Measurements from ENCODE around the gene ARMC9. TPM values are rescaled to one million over a fixed set of nuclear protein-coding genes. Genes with fewer than 3 reads are reported as not detected.

Gene ARMC9
- total and polyA plus RNA-seq, 2 of the 13 experiments (the other 11 are each of a cell fraction or from before 2014, with no cell fraction given) = 9.1 to 12.8 TPM

DNA sequence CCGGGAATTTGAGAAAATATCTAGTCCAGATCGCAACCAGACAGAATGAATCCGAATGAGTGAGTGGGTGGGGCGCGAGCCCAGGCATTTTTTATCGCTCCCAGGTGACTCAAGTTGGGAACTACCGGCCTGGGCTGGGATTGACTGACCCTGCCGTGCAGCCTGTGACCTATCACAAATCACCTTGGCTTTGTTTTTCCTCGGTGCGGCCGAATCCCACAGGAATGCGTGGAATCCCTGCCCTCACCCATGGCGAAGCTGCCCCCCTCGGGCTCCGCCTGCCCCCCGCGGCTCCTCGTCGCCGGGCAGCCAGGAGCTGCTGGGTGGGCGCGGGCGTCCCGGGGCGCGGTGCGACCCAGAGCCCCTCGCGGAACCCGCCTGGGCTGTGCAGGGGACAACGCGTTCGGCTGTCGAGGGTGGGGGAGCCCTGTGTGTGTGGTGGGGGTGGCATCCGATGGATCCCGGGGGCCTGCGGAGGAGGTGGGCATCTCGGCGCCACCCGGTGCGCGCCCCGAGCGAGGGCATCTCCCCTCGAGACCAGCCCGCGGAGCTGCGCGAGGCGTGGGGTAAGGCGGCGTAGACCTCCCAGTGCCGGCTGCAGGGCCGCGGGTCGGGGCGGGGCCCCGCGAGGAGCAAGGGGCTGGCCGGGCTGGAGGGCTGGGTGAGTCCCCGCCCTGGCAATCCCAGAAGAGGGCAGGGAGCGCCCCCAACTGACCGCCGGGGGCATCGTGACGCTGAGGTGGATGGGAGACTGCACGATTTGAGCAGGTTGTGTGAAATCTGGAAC, 213.6 kb downstream of the ARMC9 start (continued):
- TF ChIP-seq, protein P1, sequence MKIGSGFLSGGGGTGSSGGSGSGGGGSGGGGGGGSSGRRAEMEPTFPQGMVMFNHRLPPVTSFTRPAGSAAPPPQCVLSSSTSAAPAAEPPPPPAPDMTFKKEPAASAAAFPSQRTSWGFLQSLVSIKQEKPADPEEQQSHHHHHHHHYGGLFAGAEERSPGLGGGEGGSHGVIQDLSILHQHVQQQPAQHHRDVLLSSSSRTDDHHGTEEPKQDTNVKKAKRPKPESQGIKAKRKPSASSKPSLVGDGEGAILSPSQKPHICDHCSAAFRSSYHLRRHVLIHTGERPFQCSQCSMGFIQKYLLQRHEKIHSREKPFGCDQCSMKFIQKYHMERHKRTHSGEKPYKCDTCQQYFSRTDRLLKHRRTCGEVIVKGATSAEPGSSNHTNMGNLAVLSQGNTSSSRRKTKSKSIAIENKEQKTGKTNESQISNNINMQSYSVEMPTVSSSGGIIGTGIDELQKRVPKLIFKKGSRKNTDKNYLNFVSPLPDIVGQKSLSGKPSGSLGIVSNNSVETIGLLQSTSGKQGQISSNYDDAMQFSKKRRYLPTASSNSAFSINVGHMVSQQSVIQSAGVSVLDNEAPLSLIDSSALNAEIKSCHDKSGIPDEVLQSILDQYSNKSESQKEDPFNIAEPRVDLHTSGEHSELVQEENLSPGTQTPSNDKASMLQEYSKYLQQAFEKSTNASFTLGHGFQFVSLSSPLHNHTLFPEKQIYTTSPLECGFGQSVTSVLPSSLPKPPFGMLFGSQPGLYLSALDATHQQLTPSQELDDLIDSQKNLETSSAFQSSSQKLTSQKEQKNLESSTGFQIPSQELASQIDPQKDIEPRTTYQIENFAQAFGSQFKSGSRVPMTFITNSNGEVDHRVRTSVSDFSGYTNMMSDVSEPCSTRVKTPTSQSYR (CRISPR knock-in tag; IDR thresholded peaks at IDR 0.05; ENCODE audit: borderline replicate concordance) = no peak
- TF ChIP-seq, protein P2, sequence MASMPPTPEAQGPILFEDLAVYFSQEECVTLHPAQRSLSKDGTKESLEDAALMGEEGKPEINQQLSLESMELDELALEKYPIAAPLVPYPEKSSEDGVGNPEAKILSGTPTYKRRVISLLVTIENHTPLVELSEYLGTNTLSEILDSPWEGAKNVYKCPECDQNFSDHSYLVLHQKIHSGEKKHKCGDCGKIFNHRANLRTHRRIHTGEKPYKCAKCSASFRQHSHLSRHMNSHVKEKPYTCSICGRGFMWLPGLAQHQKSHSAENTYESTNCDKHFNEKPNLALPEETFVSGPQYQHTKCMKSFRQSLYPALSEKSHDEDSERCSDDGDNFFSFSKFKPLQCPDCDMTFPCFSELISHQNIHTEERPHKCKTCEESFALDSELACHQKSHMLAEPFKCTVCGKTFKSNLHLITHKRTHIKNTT (CRISPR knock-in tag; IDR thresholded peaks at IDR 0.05) = no peak
- TF ChIP-seq KAT8 (CRISPR knock-in tag; IDR thresholded peaks at IDR 0.05) (0 out of 2 replicates have a peak, but pooled peaks have one; percentile 64), ZNF546 (CRISPR knock-in tag; conservative IDR thresholded peaks at IDR 0.05) (0 out of 2 replicates have a peak, but pooled peaks have one; percentile 34), TCF7 (IDR thresholded peaks at IDR 0.05; ENCODE audit: low read depth) (no peak), ZNF773 (CRISPR knock-in tag; IDR thresholded peaks at IDR 0.05; ENCODE audit: borderline replicate concordance) (no peak), ZNF615 (CRISPR knock-in tag; IDR thresholded peaks at IDR 0.05; ENCODE audit: borderline replicate concordance) (no peak), HDAC1 (CRISPR knock-in tag; IDR thresholded peaks at IDR 0.05) (no peak), NFYC (CRISPR knock-in tag; IDR thresholded peaks at IDR 0.05) (no peak), PRMT3 (CRISPR knock-in tag; IDR thresholded peaks at IDR 0.05; ENCODE audit: borderline replicate concordance, low read depth) (no peak)
- TF ChIP-seq, protein P3, sequence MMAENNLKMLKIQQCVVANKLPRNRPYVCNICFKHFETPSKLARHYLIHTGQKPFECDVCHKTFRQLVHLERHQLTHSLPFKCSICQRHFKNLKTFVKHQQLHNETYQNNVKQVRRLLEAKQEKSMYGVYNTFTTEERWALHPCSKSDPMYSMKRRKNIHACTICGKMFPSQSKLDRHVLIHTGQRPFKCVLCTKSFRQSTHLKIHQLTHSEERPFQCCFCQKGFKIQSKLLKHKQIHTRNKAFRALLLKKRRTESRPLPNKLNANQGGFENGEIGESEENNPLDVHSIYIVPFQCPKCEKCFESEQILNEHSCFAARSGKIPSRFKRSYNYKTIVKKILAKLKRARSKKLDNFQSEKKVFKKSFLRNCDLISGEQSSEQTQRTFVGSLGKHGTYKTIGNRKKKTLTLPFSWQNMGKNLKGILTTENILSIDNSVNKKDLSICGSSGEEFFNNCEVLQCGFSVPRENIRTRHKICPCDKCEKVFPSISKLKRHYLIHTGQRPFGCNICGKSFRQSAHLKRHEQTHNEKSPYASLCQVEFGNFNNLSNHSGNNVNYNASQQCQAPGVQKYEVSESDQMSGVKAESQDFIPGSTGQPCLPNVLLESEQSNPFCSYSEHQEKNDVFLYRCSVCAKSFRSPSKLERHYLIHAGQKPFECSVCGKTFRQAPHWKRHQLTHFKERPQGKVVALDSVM (CRISPR knock-in tag; IDR thresholded peaks at IDR 0.05) = no peak
- TF ChIP-seq, protein P4, sequence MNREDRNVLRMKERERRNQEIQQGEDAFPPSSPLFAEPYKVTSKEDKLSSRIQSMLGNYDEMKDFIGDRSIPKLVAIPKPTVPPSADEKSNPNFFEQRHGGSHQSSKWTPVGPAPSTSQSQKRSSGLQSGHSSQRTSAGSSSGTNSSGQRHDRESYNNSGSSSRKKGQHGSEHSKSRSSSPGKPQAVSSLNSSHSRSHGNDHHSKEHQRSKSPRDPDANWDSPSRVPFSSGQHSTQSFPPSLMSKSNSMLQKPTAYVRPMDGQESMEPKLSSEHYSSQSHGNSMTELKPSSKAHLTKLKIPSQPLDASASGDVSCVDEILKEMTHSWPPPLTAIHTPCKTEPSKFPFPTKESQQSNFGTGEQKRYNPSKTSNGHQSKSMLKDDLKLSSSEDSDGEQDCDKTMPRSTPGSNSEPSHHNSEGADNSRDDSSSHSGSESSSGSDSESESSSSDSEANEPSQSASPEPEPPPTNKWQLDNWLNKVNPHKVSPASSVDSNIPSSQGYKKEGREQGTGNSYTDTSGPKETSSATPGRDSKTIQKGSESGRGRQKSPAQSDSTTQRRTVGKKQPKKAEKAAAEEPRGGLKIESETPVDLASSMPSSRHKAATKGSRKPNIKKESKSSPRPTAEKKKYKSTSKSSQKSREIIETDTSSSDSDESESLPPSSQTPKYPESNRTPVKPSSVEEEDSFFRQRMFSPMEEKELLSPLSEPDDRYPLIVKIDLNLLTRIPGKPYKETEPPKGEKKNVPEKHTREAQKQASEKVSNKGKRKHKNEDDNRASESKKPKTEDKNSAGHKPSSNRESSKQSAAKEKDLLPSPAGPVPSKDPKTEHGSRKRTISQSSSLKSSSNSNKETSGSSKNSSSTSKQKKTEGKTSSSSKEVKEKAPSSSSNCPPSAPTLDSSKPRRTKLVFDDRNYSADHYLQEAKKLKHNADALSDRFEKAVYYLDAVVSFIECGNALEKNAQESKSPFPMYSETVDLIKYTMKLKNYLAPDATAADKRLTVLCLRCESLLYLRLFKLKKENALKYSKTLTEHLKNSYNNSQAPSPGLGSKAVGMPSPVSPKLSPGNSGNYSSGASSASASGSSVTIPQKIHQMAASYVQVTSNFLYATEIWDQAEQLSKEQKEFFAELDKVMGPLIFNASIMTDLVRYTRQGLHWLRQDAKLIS (CRISPR knock-in tag; IDR thresholded peaks at IDR 0.05) = no peak
- TF ChIP-seq, protein P5, sequence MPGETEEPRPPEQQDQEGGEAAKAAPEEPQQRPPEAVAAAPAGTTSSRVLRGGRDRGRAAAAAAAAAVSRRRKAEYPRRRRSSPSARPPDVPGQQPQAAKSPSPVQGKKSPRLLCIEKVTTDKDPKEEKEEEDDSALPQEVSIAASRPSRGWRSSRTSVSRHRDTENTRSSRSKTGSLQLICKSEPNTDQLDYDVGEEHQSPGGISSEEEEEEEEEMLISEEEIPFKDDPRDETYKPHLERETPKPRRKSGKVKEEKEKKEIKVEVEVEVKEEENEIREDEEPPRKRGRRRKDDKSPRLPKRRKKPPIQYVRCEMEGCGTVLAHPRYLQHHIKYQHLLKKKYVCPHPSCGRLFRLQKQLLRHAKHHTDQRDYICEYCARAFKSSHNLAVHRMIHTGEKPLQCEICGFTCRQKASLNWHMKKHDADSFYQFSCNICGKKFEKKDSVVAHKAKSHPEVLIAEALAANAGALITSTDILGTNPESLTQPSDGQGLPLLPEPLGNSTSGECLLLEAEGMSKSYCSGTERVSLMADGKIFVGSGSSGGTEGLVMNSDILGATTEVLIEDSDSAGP (CRISPR knock-in tag; IDR thresholded peaks at IDR 0.05; ENCODE audit: borderline replicate concordance) = peak; percentile 85; the same call in 1 of the 2 replicates
- TF ChIP-seq, protein P6, sequence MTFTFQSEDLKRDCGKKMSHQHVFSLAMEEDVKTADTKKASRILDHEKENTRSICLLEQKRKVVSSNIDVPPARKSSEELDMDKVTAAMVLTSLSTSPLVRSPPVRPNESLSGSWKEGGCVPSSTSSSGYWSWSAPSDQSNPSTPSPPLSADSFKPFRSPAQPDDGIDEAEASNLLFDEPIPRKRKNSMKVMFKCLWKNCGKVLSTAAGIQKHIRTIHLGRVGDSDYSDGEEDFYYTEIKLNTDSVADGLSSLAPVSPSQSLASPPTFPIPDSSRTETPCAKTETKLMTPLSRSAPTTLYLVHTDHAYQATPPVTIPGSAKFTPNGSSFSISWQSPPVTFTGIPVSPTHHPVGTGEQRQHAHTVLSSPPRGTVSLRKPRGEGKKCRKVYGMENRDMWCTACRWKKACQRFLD (CRISPR knock-in tag; IDR thresholded peaks at IDR 0.05; ENCODE audit: borderline replicate concordance) = no peak

Measured in HepG2 (cell line).